ENCODE measurements around the gene PPM1M. TPM values are rescaled to one million over a fixed set of nuclear protein-coding genes. Genes with fewer than 3 reads are reported as not detected.

Gene PPM1M
- total RNA-seq: 22.7 and 27.7 TPM in 2 replicates

GRCh38 chr3:52245322-52246263, at the start of gene PPM1M:
TSS of gene PPM1M (plus strand) at chr3:52245759. CDS start at chr3:52245825, 66 bp downstream.

GRCh38 chr3:52197842-52198625, 47.5 kb upstream of the PPM1M start, which contains the start of gene ALAS1:
TSS of gene ALAS1 (plus strand) at chr3:52198160. CDS start at chr3:52199242, 1,082 bp downstream.

GRCh38 chr3:52225452-52226228, 19.9 kb upstream of the PPM1M start, which contains the start of gene TLR9:
TSS of gene TLR9 (minus strand) at chr3:52225645. CDS start at chr3:52225529, 116 bp downstream.

GRCh38 chr3:52238761-52239701, 6.5 kb upstream of the PPM1M start, which contains the start of gene TWF2:
TSS of gene TWF2 (minus strand) at chr3:52239158. CDS start at chr3:52239016, 142 bp downstream.

GRCh38 chr3:52278510-52279069, 33.0 kb downstream of the PPM1M start, which contains the start of gene WDR82:
TSS of gene WDR82 (minus strand) at chr3:52278649. CDS start at chr3:52278361, 288 bp downstream.

Other genes starting within 250 kb of the PPM1M start
- 1,782 and 2,109 TPM in 2 replicates for gene RPL29, start 249.9 kb upstream of the PPM1M start, total RNA-seq
- gene DUSP7, start 189.2 kb upstream of the PPM1M start, total RNA-seq: 12.6 and 17.3 TPM in 2 replicates
- gene POC1A, start 91.3 kb upstream of the PPM1M start, total RNA-seq: 11.2 and 15.8 TPM in 2 replicates
- 48.0 and 49.0 TPM in 2 replicates for gene ALAS1, start 47.6 kb upstream of the PPM1M start, total RNA-seq
- not detected in 2 replicates for gene TLR9, start 20.1 kb upstream of the PPM1M start, total RNA-seq
- 228 and 236 TPM in 2 replicates for gene TWF2, start 6.6 kb upstream of the PPM1M start, total RNA-seq
- 45.3 and 48.7 TPM in 2 replicates for gene WDR82, start 32.9 kb downstream of the PPM1M start, total RNA-seq
- gene GLYCTK, start 42.1 kb downstream of the PPM1M start, total RNA-seq: 13.1 and 21.9 TPM in 2 replicates
- 0.71 and 1.7 TPM in 2 replicates for gene DNAH1, start 70.6 kb downstream of the PPM1M start, total RNA-seq
- gene BAP1, start 164.2 kb downstream of the PPM1M start, total RNA-seq: 64.2 and 69.8 TPM in 2 replicates
- 4.3 and 4.6 TPM in 2 replicates for gene PHF7, start 164.9 kb downstream of the PPM1M start, total RNA-seq
- not detected in 2 replicates for gene SEMA3G, start 199.3 kb downstream of the PPM1M start, total RNA-seq
- not detected in 2 replicates for gene TNNC1, start 208.3 kb downstream of the PPM1M start, total RNA-seq
- gene NISCH, start 209.8 kb downstream of the PPM1M start, total RNA-seq: 26.5 and 34.7 TPM in 2 replicates
- 0.86 and 1.9 TPM in 2 replicates for gene STAB1, start 249.6 kb downstream of the PPM1M start, total RNA-seq